Keratinocyte (primary cell): ENCODE results near the gene ATP5ME. TPM values are rescaled to one million over a fixed set of nuclear protein-coding genes. Genes with fewer than 3 reads are reported as not detected.

ENCODE experiments used
- DNase-seq: peaks from one replicate; pipeline ENCODE4 v3.0.0-alpha.2; 2011; ENCODE audit warnings: low read depth, missing footprints, low spot score
- FAIRE-seq: peaks from 2 replicates; lab custom pipeline; 2011; peaks lifted over from hg19 to GRCh38; lab: Jason Lieb, UNC
- H2AFZ ChIP-seq: 2 replicates; pipeline ENCODE4 v1.6.0; 2012; ENCODE audit warnings: low read length, control low read depth, inconsistent platforms; ENCODE audit not compliant: control insufficient read depth
- H3K27ac ChIP-seq: 2 replicates; pipeline ENCODE4 v1.5.1; 2011; ENCODE audit warnings: low read length; ENCODE audit not compliant: control insufficient read depth, insufficient read depth
- H3K27me3 ChIP-seq: 3 replicates; pipeline ENCODE4 v1.6.0; 2011; ENCODE audit warnings: low read length; ENCODE audit not compliant: control insufficient read depth, insufficient read depth; ENCODE audit errors: extremely low read depth
- H3K36me3 ChIP-seq, 2 experiments: 2 replicates in 1 of 2; 3 replicates in 1 of 2; pipeline ENCODE4 v1.5.1; 2011; ENCODE audit warnings: low read length in 2 of 2, mild to moderate bottlenecking in 1 of 2; ENCODE audit not compliant: control insufficient read depth in 2 of 2, insufficient read depth in 2 of 2; ENCODE audit errors: extremely low read depth in 1 of 2
- H3K4me1 ChIP-seq: 3 replicates; pipeline ENCODE4 v1.5.1; 2011; ENCODE audit warnings: low read length; ENCODE audit not compliant: control insufficient read depth, insufficient read depth; ENCODE audit errors: extremely low read depth
- H3K4me2 ChIP-seq: 3 replicates; pipeline ENCODE4 v1.6.0; 2011; ENCODE audit warnings: low read depth, low read length; ENCODE audit not compliant: control insufficient read depth, insufficient read depth; ENCODE audit errors: extremely low read depth
- H3K4me3 ChIP-seq, 3 experiments: fragments of 200-600 bp in 1 of 3; sonication (generic) in 1 of 3; 2 replicates in 2 of 3; 3 replicates in 1 of 3; pipeline ENCODE4 v1.5.1; 2011 to 2016; ENCODE audit warnings: low read length in 3 of 3, mild to moderate bottlenecking in 3 of 3, control low read depth in 2 of 3, inconsistent platforms in 1 of 3, low read depth in 1 of 3, mixed read lengths in 1 of 3, mixed run types in 1 of 3, moderate library complexity in 1 of 3; ENCODE audit not compliant: control insufficient read depth in 2 of 3, insufficient read depth in 2 of 3; ENCODE audit errors: extremely low read depth in 1 of 3
- H3K79me2 ChIP-seq: 2 replicates; pipeline ENCODE4 v1.6.0; 2012; ENCODE audit warnings: low read length; ENCODE audit not compliant: control insufficient read depth, insufficient read depth
- H3K9ac ChIP-seq: 3 replicates; pipeline ENCODE4 v1.6.0; 2011; ENCODE audit warnings: low read length; ENCODE audit not compliant: control insufficient read depth, insufficient read depth; ENCODE audit errors: extremely low read depth
- H3K9me1 ChIP-seq: 3 replicates; pipeline ENCODE4 v1.6.0; 2011; ENCODE audit warnings: low read length; ENCODE audit not compliant: control insufficient read depth, insufficient read depth; ENCODE audit errors: extremely low read depth
- H3K9me3 ChIP-seq: 2 replicates; pipeline ENCODE4 v1.5.1; 2012; ENCODE audit warnings: low read depth, low read length; ENCODE audit not compliant: control insufficient read depth
- H4K20me1 ChIP-seq: 3 replicates; pipeline ENCODE4 v1.6.0; 2011; ENCODE audit warnings: low read length; ENCODE audit not compliant: control insufficient read depth, insufficient read depth; ENCODE audit errors: extremely low read depth
- CTCF ChIP-seq, 3 experiments: IDR thresholded peaks in 1 of 3; conservative IDR thresholded peaks in 1 of 3; optimal IDR thresholded peaks in 1 of 3; 2 replicates in 2 of 3; 3 replicates in 1 of 3; pipeline versions ENCODE3 to v1.5.1; 2011; ENCODE audit warnings: low read length in 3 of 3, mild to moderate bottlenecking in 3 of 3, moderate library complexity in 2 of 3, control low read depth in 1 of 3, inconsistent platforms in 1 of 3; ENCODE audit not compliant: insufficient read depth in 2 of 3; ENCODE audit errors: extremely low read depth in 1 of 3
- EZH2 ChIP-seq: IDR thresholded peaks from one replicate; pipeline ENCODE4 v1.6.1; 2012; ENCODE audit warnings: inconsistent platforms, mild to moderate bottlenecking, low read length, moderate library complexity
- dilution Hi-C: fragments of 300-500 bp; cut with MboI; formaldehyde crosslinking; loops from one replicate; pipeline ENCODE4 v1.7.0; 2020; ENCODE audit warnings: low sequenced_read_pairs; ENCODE audit not compliant: extremely low pct_ligation_motif_present
- polyA plus RNA-seq, 5 experiments: library from polyadenylated mRNA; depleted of rRNA in 3 of 5; stranded (reverse) in 3 of 5; stranded (forward) in 1 of 5; unstranded in 1 of 5; fragments of >200 nt; gene quantifications; 1 replicate in 1 of 5; 2 replicates in 3 of 5; 3 replicates in 1 of 5; pipeline versions ENCODE4 v1.2.1 to v1.2.3, GENCODE V29; 2011 to 2012; ENCODE audit warnings: missing spikeins in 2 of 5, low read depth in 1 of 5, low replicate concordance in 1 of 5

The ATP5ME gene
- polyA plus RNA-seq, 1 donor (not counting 4 experiments of a cell fraction or from before 2014, with no cell fraction given): 438 TPM

GRCh38 chr4:709348-709747 is 35.3 kb upstream of the ATP5ME start:
- peaks cover 5 to 8% of the 10 kb centered on the region in 2 experiments for H3K36me3 ChIP-seq
- dilution Hi-C loops: no loop called here

GRCh38 chr4:708631-708933 is 34.5 kb upstream of the ATP5ME start:
- dilution Hi-C loops: no loop called here
- no peak overlapping the region for H3K27ac ChIP-seq
- H3K9me1 ChIP-seq: peaks cover 4% of the 10 kb centered on the region
- peaks cover 4% of the 10 kb centered on the region for H4K20me1 ChIP-seq
- no peaks in the 10 kb centered on the region for H3K27me3 ChIP-seq
- H3K9ac ChIP-seq: no peak overlapping the region
- H2AFZ ChIP-seq: no peak overlapping the region
- H3K4me3 ChIP-seq: no peak overlapping the region
- peaks cover 62% of the 10 kb centered on the region for H3K79me2 ChIP-seq
- H3K36me3 ChIP-seq: peaks cover 5 to 6% of the 10 kb centered on the region in 2 experiments
- FAIRE-seq: no peak
- no peak overlapping the region for H3K4me2 ChIP-seq
- no peaks in the 10 kb centered on the region for H3K9me3 ChIP-seq
- H3K4me1 ChIP-seq: peaks cover 14% of the 10 kb centered on the region
- no peak for TF ChIP-seq CTCF (optimal IDR thresholded peaks at IDR 0.05 in 1 of 3, IDR thresholded peaks at IDR 0.05 in 1 of 3, conservative IDR thresholded peaks at IDR 0.05 in 1 of 3; ENCODE audit: extremely low read depth in 1 of 3, insufficient read depth in 2 of 3, low read length in 3 of 3)
- no peak for TF ChIP-seq EZH2
- DNase-seq: no peak

More at GRCh38 chr4:709348-709747, 35.3 kb upstream of the ATP5ME start:
- Histone ChIP-seq H3K27ac (no peak overlapping the region), H3K9me1 (peaks cover 4% of the 10 kb centered on the region), H3K4me1 (peaks cover 14% of the 10 kb centered on the region), H3K4me2 (no peak overlapping the region), H3K9me3 (no peaks in the 10 kb centered on the region), H3K27me3 (no peaks in the 10 kb centered on the region), H2AFZ (no peak overlapping the region), H4K20me1 (peaks cover 4% of the 10 kb centered on the region), H3K79me2 (peaks cover 70% of the 10 kb centered on the region), H3K4me3 (no peak overlapping the region), H3K9ac (no peak overlapping the region)
- FAIRE-seq (no peak), DNase-seq (no peak)
- TF ChIP-seq CTCF (optimal IDR thresholded peaks at IDR 0.05 in 1 of 3, IDR thresholded peaks at IDR 0.05 in 1 of 3, conservative IDR thresholded peaks at IDR 0.05 in 1 of 3; ENCODE audit: extremely low read depth in 1 of 3, insufficient read depth in 2 of 3, low read length in 3 of 3) (no peak), EZH2 (no peak)
